IMR-90 (cell line): ENCODE results near the gene BRCA1. TPM values are rescaled to one million over a fixed set of nuclear protein-coding genes. Genes with fewer than 3 reads are reported as not detected.

ENCODE experiments used
- ATAC-seq: fragments of 200-7000 bp; cut with Tn5 transposase; 2 replicates; pipeline ENCODE4 v1.9.1; 2020; ENCODE audit warnings: low read depth, mild to moderate bottlenecking, moderate library complexity
- BruUV-seq: library from RNA; stranded (reverse); fragments of 400-500 nt; replicated peaks from 2 replicates; lab custom pipeline; 2021; lab: Mats Ljungman, UMichigan
- CTCF ChIA-PET: fragments of 300-600 bp; formaldehyde crosslinking; extraction: SDS; loops from one replicate; lab custom pipeline; 2021; ENCODE audit warnings: antibody characterized with exemption; lab: Yijun Ruan, JAX
- POLR2A ChIA-PET: fragments of 300-600 bp; sonication (Branson Sonifier 250); formaldehyde crosslinking; loops from one replicate; lab custom pipeline; 2022; ENCODE audit warnings: antibody characterized with exemption; ENCODE audit not compliant: unreplicated experiment; lab: Charles Lee
- DNase-seq: peaks from one replicate; pipeline ENCODE4 v3.0.0; 2013
- H2AFZ ChIP-seq: replicated peaks from 2 replicates; pipeline ENCODE3; 2013; ENCODE audit warnings: low read length, mild to moderate bottlenecking; ENCODE audit not compliant: poor library complexity
- H2AK5ac ChIP-seq: 2 replicates; pipeline ENCODE4 v1.6.1; 2013; ENCODE audit warnings: low read depth, low read length, inconsistent platforms
- H2AK9ac ChIP-seq: replicated peaks from 2 replicates; pipeline ENCODE3; 2013; ENCODE audit warnings: mild to moderate bottlenecking, low read depth, low read length, moderate library complexity; ENCODE audit not compliant: poor library complexity
- H2BK120ac ChIP-seq: 2 replicates; pipeline ENCODE4 v1.6.1; 2013; ENCODE audit warnings: low read depth, low read length, inconsistent platforms
- H2BK15ac ChIP-seq: 3 replicates; pipeline ENCODE4 v1.6.1; 2013; ENCODE audit warnings: low read depth, low read length, inconsistent platforms
- H2BK20ac ChIP-seq: 2 replicates; pipeline ENCODE4 v1.6.1; 2013; ENCODE audit warnings: low read depth, mild to moderate bottlenecking, inconsistent platforms, low read length, moderate library complexity
- H2BK5ac ChIP-seq: 2 replicates; pipeline ENCODE4 v1.6.1; 2013; ENCODE audit warnings: mild to moderate bottlenecking, low read depth, low read length, inconsistent platforms; ENCODE audit not compliant: poor library complexity, severe bottlenecking
- H3K14ac ChIP-seq: replicated peaks from 2 replicates; pipeline ENCODE4 v1.6.1; 2013; ENCODE audit warnings: low read depth, low read length, inconsistent platforms
- H3K18ac ChIP-seq: 2 replicates; pipeline ENCODE4 v1.6.1; 2013; ENCODE audit warnings: low read depth, low read length, control low read depth
- H3K23ac ChIP-seq: 2 replicates; pipeline ENCODE4 v1.6.1; 2013; ENCODE audit warnings: low read depth, low read length, inconsistent platforms
- H3K27ac ChIP-seq: 2 replicates; pipeline ENCODE4 v1.5.1; 2013; ENCODE audit warnings: mild to moderate bottlenecking, control low read depth, low read length; ENCODE audit not compliant: insufficient read depth
- H3K27me3 ChIP-seq: 2 replicates; pipeline ENCODE4 v1.6.1; 2013; ENCODE audit warnings: low read length; ENCODE audit not compliant: control insufficient read depth, insufficient read depth
- H3K36me3 ChIP-seq: 2 replicates; pipeline ENCODE4 v1.6.1; 2013; ENCODE audit warnings: low read length, mixed read lengths; ENCODE audit not compliant: control insufficient read depth, insufficient read depth
- H3K4ac ChIP-seq: 2 replicates; pipeline ENCODE4 v1.6.1; 2013; ENCODE audit warnings: low read depth, low read length, inconsistent platforms
- H3K4me1 ChIP-seq: 2 replicates; pipeline ENCODE4 v1.6.1; 2013; ENCODE audit warnings: low read length, mixed read lengths; ENCODE audit not compliant: control insufficient read depth, insufficient read depth
- H3K4me2 ChIP-seq: 2 replicates; pipeline ENCODE4 v1.6.1; 2013; ENCODE audit warnings: low read depth, mild to moderate bottlenecking, control low read depth, low read length, moderate library complexity
- H3K4me3 ChIP-seq: 2 replicates; pipeline ENCODE4 v1.5.1; 2013; ENCODE audit warnings: low read depth, mild to moderate bottlenecking, control low read depth, low read length, moderate library complexity; ENCODE audit not compliant: insufficient read depth
- H3K56ac ChIP-seq: 2 replicates; pipeline ENCODE4 v1.6.1; 2013; ENCODE audit warnings: low read length, inconsistent platforms; ENCODE audit not compliant: insufficient read depth; ENCODE audit errors: extremely low read depth
- H3K79me1 ChIP-seq, 2 experiments: 2 replicates each; pipeline ENCODE4 v1.6.1; 2013; ENCODE audit warnings: low read length in 2 of 2, inconsistent platforms in 1 of 2, low read depth in 1 of 2
- H3K9ac ChIP-seq: 2 replicates; pipeline ENCODE4 v1.6.1; 2013; ENCODE audit warnings: low read depth, low read length, control low read depth
- H3K9me1 ChIP-seq: 2 replicates; pipeline ENCODE4 v1.6.1; 2013; ENCODE audit warnings: low read length, inconsistent platforms; ENCODE audit not compliant: insufficient read depth
- H3K9me3 ChIP-seq: 2 replicates; pipeline ENCODE4 v1.6.1; 2013; ENCODE audit warnings: low read length; ENCODE audit not compliant: control insufficient read depth, insufficient read depth
- H4K20me1 ChIP-seq: 2 replicates; pipeline ENCODE4 v1.6.1; 2013; ENCODE audit warnings: low read length, inconsistent platforms; ENCODE audit not compliant: insufficient read depth
- H4K5ac ChIP-seq: 2 replicates; pipeline ENCODE4 v1.6.1; 2013; ENCODE audit warnings: mild to moderate bottlenecking, low read depth, low read length, control low read depth
- H4K8ac ChIP-seq, 2 experiments: 2 replicates each; pipeline ENCODE4 v1.6.1; 2013; ENCODE audit warnings: low read depth in 2 of 2, low read length in 2 of 2, control low read depth in 1 of 2, inconsistent platforms in 1 of 2
- H4K91ac ChIP-seq: 2 replicates; pipeline ENCODE4 v1.6.1; 2013; ENCODE audit warnings: low read depth, low read length, inconsistent platforms; ENCODE audit not compliant: insufficient read depth
- CHD1 ChIP-seq: IDR thresholded peaks from 2 replicates; pipeline ENCODE4 v1.6.1; 2012; ENCODE audit warnings: low read depth, low read length, improper control_type of control experiment
- FOS ChIP-seq: fragments of 150-350 bp; IDR thresholded peaks from 2 replicates; pipeline ENCODE4 v1.6.1; 2016; ENCODE audit warnings: low read depth, low read length
- MAZ ChIP-seq: IDR thresholded peaks from 2 replicates; pipeline ENCODE4 v1.6.1; 2012; ENCODE audit warnings: low read depth, mild to moderate bottlenecking, low read length, improper control_type of control experiment, moderate library complexity, borderline replicate concordance
- POLR2A ChIP-seq: IDR thresholded peaks from 2 replicates; pipeline ENCODE4 v1.6.1; 2012; ENCODE audit warnings: mild to moderate bottlenecking, low read depth, low read length
- RCOR1 ChIP-seq: IDR thresholded peaks from 2 replicates; pipeline ENCODE4 v1.6.1; 2012; ENCODE audit warnings: mild to moderate bottlenecking, low read length, improper control_type of control experiment; ENCODE audit not compliant: insufficient replicate concordance
- WGBS, 2 experiments: methylation state at CpG; one replicate each; pipeline versions ENCODE4 v1.1.5 to v1.1.7; 2013; ENCODE audit warnings: missing lambda C conversion rate in 2 of 2; ENCODE audit not compliant: insufficient read length in 1 of 2; ENCODE audit errors: extremely low coverage in 2 of 2; 5-methylcytosine and 5-hydroxymethylcytosine counted together
- dilution Hi-C: fragments of 300-500 bp; cut with HindIII; formaldehyde crosslinking; loops from one replicate; pipeline ENCODE4 v1.14.3; 2018; ENCODE audit warnings: low sequenced_read_pairs; ENCODE audit not compliant: unreplicated experiment
- in situ Hi-C: fragments of 300-500 bp; cut with MboI; formaldehyde crosslinking; loops from 3 replicates; pipeline ENCODE4 v1.14.3; 2019; ENCODE audit warnings: low sequenced_read_pairs, inconsistent platforms, mixed read lengths
- intact Hi-C: fragments of 100-400 bp; cut with micrococcal nuclease; formaldehyde crosslinking; loops from 2 replicates; pipeline ENCODE4 v1.10.0; 2022
- polyA plus RNA-seq, 3 experiments: library from polyadenylated mRNA; depleted of rRNA; stranded (reverse); fragments of >200 nt; gene quantifications; 2 replicates each; pipeline ENCODE4 v1.2.3, GENCODE V29; 2012; ENCODE audit warnings: low replicate concordance in 1 of 3
- total RNA-seq: library from RNA; depleted of rRNA; stranded (reverse); fragments of >200 nt; gene quantifications from 2 replicates; pipeline ENCODE4 v1.2.3, GENCODE V29; 2012
- TF ChIP-seq, protein P1 (sequence below): fragments of 150-350 bp; IDR thresholded peaks from 2 replicates; pipeline ENCODE4 v1.6.1; 2017; ENCODE audit warnings: mild to moderate bottlenecking, antibody characterized with exemption, low read length, low read depth
- TF ChIP-seq, protein P2 (sequence below): conservative IDR thresholded peaks from 2 replicates; pipeline ENCODE4 v1.5.1; 2012; ENCODE audit warnings: mild to moderate bottlenecking, low read depth, low read length, improper control_type of control experiment
- TF ChIP-seq, protein P3 (sequence below): fragments of 150-350 bp; IDR thresholded peaks from 2 replicates; pipeline ENCODE4 v1.6.1; 2016; ENCODE audit warnings: low read depth, mild to moderate bottlenecking, low read length, moderate library complexity, borderline replicate concordance

BRCA1 gene
- total and polyA plus RNA-seq, 2 of the 4 experiments (the other 2 are of a cell fraction): 8.3 to 17.7 TPM

DNA sequence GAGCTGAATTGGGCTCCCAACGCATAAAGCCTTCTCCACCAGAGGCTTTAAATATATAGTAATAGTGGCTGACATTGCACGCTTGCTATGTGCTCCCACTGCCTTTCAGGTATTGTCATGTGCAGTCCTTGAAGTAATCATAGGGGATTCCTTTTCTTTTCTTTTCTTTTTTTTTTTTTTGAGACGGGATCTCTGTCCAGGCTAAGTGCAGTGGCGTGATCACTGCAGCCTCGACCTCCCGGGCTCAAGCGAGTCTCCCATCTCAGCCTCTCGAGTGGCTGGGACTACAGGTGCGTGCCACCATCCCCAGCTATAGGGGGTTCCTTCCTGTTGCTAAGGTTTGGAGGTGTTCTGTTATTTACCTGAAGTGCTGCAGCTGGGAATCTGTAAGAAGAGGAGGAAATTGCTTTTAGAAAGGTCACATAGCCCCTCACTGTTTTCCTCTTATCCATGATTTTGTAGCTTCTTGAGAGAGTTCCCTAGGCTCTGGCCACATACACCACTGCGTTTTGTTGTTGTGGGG, 126.1 kb downstream of the BRCA1 start (continued):
- no peak for TF ChIP-seq FOS

DNA sequence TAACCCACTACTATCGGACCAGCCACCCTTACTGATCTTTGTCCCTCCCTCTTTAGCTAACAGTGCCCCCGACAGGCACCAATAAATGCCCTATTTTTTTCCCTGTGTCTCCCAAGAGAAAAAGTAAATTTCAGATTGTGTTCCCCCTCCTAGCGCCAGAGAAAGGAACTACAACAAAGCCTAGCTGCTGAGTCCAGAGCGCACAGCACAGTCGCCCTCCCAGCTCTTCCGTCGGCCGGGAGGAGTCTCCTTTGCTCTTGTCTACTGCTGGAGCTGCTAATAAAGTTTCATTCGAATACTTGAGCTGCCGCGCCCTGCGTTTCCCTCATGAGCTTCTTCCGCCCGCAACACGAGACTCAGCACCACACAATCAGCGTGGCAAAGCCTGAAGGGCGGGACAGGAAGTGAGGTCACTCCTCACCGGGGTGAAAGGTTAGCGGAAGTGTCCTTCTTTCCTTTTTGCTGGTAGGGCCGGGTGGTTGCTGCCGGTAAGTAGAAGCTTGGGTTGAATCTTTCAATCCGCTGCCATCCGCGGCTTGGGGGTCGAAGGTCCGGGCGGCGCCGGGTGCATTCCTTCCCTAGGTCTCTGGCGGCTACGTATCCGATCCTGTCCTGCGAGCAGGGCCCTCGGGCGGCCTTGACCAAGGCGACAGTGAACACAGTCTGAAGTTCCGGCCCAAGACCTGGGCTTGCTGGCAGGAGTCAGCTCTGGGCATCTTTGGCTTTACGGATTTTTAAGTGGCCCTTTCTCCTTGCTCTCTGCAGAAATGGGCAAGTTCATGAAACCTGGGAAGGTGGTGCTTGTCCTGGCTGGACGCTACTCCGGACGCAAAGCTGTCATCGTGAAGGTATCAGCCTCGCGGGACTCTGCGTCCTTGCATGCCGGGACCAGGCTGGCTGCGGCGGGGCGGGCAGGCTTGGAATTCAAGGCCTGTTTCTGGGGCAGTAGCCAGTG, 126.9 kb downstream of the BRCA1 start, which contains the start of gene RPL27:
RPL27 (plus strand) TSS at position 436 of the 955 bp plus-strand sequence; CDS start at position 768, 332 bp downstream.
- H2BK15ac ChIP-seq: no peak within 1 kb of the TSS; the same call in 2 of the 3 replicates
- ChIA-PET POLR2A (interaction anchor here (0.6 to 1.6 kb wide), 9 partner anchors 8 to 362 kb away, joined by 3 to 6 read pairs (median 5); partner anchors contain the start of genes IFI35, PTGES3L and RUNDC1), CTCF (interaction anchor here (0.6 to 1.9 kb wide), 9 partner anchors 11 to 320 kb away, joined by 3 to 9 read pairs (median 3); partner anchors contain the start of gene PTGES3L)
- H3K9me1 ChIP-seq: 0 out of 2 replicates have a peak, but pooled peaks cover 3% of the 10 kb centered on the region
- TSS peak; percentile 74 for BruUV-seq
- H2AFZ ChIP-seq: peak within 1 kb of the TSS; percentile 87
- peak within 1 kb of the TSS; percentile 64 for H3K4me3 ChIP-seq
- in situ Hi-C loops (loop anchor here (25.0 kb wide), 1 partner anchor 364 kb away; no protein-coding TSS in a partner anchor), dilution Hi-C loops (no loop called here), intact Hi-C loops (loop anchor here (1.0 to 10.0 kb wide), 2 partner anchors 155 to 317 kb away; no protein-coding TSS in a partner anchor)
- peak within 1 kb of the TSS; percentile 93 for H3K14ac ChIP-seq
- peak within 1 kb of the TSS; percentile 68 to 91 for H4K8ac ChIP-seq
- 0% methylated on average over 22 of the region's 49 CpGs; no CpG with 5 or more reads in 1 of the 2 experiments for WGBS, 2 experiments
- peaks cover 12 to 45% of the 10 kb centered on the region in 2 experiments; a peak in 3 of 4 replicates for H3K79me1 ChIP-seq
- H3K9ac ChIP-seq: peak within 1 kb of the TSS; percentile 91
- H3K4me1 ChIP-seq: peaks cover 6% of the 10 kb centered on the region
- H4K91ac ChIP-seq: peak within 1 kb of the TSS; percentile 73
- peak within 1 kb of the TSS; percentile 98 for H3K4me2 ChIP-seq
- peak within 1 kb of the TSS; percentile 92 for H2BK5ac ChIP-seq
- H3K36me3 ChIP-seq: peaks cover 24% of the 10 kb centered on the region
- H4K20me1 ChIP-seq: peaks cover 30% of the 10 kb centered on the region; the same call in 1 of the 2 replicates
- H3K9me3 ChIP-seq: no peaks in the 10 kb centered on the region
- H3K18ac ChIP-seq: peak within 1 kb of the TSS; percentile 5
- no peaks in the 10 kb centered on the region for H3K27me3 ChIP-seq
- H3K4ac ChIP-seq: peak within 1 kb of the TSS; percentile 94
- H2AK5ac ChIP-seq: peak within 1 kb of the TSS; percentile 96
- H2BK120ac ChIP-seq: peak within 1 kb of the TSS; percentile 48; the same call in 1 of the 2 replicates
- H3K56ac ChIP-seq: peak within 1 kb of the TSS; percentile 88
- H4K5ac ChIP-seq: peak within 1 kb of the TSS; percentile 77
- peak within 1 kb of the TSS; percentile 83 for H3K23ac ChIP-seq
- DNase-seq: peak; percentile 100
- H2AK9ac ChIP-seq: peak within 1 kb of the TSS; percentile 79
- H3K27ac ChIP-seq: peak within 1 kb of the TSS; percentile 86
- no peak within 1 kb of the TSS for H2BK20ac ChIP-seq
- ATAC-seq: peak; percentile 95
- peak; percentile 88; the same call in 1 of the 2 replicates for TF ChIP-seq CHD1
- TF ChIP-seq, protein P1, sequence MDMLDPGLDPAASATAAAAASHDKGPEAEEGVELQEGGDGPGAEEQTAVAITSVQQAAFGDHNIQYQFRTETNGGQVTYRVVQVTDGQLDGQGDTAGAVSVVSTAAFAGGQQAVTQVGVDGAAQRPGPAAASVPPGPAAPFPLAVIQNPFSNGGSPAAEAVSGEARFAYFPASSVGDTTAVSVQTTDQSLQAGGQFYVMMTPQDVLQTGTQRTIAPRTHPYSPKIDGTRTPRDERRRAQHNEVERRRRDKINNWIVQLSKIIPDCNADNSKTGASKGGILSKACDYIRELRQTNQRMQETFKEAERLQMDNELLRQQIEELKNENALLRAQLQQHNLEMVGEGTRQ: peak; percentile 76
- peak; percentile 86 for TF ChIP-seq MAZ
- TF ChIP-seq POLR2A: peak; percentile 97
- TF ChIP-seq, protein P2, sequence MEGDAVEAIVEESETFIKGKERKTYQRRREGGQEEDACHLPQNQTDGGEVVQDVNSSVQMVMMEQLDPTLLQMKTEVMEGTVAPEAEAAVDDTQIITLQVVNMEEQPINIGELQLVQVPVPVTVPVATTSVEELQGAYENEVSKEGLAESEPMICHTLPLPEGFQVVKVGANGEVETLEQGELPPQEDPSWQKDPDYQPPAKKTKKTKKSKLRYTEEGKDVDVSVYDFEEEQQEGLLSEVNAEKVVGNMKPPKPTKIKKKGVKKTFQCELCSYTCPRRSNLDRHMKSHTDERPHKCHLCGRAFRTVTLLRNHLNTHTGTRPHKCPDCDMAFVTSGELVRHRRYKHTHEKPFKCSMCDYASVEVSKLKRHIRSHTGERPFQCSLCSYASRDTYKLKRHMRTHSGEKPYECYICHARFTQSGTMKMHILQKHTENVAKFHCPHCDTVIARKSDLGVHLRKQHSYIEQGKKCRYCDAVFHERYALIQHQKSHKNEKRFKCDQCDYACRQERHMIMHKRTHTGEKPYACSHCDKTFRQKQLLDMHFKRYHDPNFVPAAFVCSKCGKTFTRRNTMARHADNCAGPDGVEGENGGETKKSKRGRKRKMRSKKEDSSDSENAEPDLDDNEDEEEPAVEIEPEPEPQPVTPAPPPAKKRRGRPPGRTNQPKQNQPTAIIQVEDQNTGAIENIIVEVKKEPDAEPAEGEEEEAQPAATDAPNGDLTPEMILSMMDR: peak; percentile 88
- no peak for TF ChIP-seq RCOR1
- TF ChIP-seq, protein P3, sequence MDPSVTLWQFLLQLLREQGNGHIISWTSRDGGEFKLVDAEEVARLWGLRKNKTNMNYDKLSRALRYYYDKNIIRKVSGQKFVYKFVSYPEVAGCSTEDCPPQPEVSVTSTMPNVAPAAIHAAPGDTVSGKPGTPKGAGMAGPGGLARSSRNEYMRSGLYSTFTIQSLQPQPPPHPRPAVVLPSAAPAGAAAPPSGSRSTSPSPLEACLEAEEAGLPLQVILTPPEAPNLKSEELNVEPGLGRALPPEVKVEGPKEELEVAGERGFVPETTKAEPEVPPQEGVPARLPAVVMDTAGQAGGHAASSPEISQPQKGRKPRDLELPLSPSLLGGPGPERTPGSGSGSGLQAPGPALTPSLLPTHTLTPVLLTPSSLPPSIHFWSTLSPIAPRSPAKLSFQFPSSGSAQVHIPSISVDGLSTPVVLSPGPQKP: peak; percentile 70; the same call in 1 of the 2 replicates
